Neural cell (in vitro differentiated cells): ENCODE results near the gene KL. TPM values are rescaled to one million over a fixed set of nuclear protein-coding genes. Genes with fewer than 3 reads are reported as not detected.

Experiments
- H2AFZ ChIP-seq: fragments of 200-600, 300-800 bp; sonication (generic), shearing (Covaris generic); 2 replicates; pipeline ENCODE4 v1.6.0; 2014; ENCODE audit warnings: low read depth, mild to moderate bottlenecking, antibody characterized with exemption, low read length, moderate library complexity
- H3F3A ChIP-seq: fragments of 200-600 bp; shearing (Covaris generic); 2 replicates; pipeline ENCODE4 v1.6.1; 2016; ENCODE audit warnings: mild to moderate bottlenecking, moderate library complexity, mixed read lengths, antibody characterized with exemption, low read length; ENCODE audit not compliant: insufficient read depth, poor library complexity, severe bottlenecking
- H3K27ac ChIP-seq: fragments of 200-600, 300-800 bp; sonication (generic), shearing (Covaris generic); 2 replicates; pipeline ENCODE4 v1.5.1; 2014; ENCODE audit warnings: mild to moderate bottlenecking, low read length, moderate library complexity
- H3K27me3 ChIP-seq: fragments of 300-800, 200-600 bp; sonication (generic), shearing (Covaris generic); 2 replicates; pipeline ENCODE4 v1.6.0; 2014; ENCODE audit warnings: mild to moderate bottlenecking, low read depth, low read length, moderate library complexity; ENCODE audit not compliant: insufficient read depth
- H3K36me3 ChIP-seq: fragments of 300-800, 200-600 bp; sonication (generic), shearing (Covaris generic); 2 replicates; pipeline ENCODE4 v1.5.1; 2014; ENCODE audit warnings: mild to moderate bottlenecking, antibody characterized with exemption, low read length, moderate library complexity; ENCODE audit not compliant: insufficient read depth
- H3K4me2 ChIP-seq: fragments of 300-800, 200-600 bp; sonication (generic), shearing (Covaris generic); 2 replicates; pipeline ENCODE4 v1.6.0; 2014; ENCODE audit warnings: mild to moderate bottlenecking, low read length
- H3K4me3 ChIP-seq: fragments of 300-800, 200-600 bp; sonication (generic), shearing (Covaris generic); 2 replicates; pipeline ENCODE4 v1.5.1; 2014; ENCODE audit warnings: mild to moderate bottlenecking, low read length, moderate library complexity
- H3K79me2 ChIP-seq: fragments of 200-600 bp; shearing (Covaris generic); replicated peaks from 2 replicates; pipeline ENCODE4 v1.6.0; 2014; ENCODE audit warnings: mild to moderate bottlenecking, low read length, moderate library complexity; ENCODE audit not compliant: insufficient read depth
- H3K9ac ChIP-seq: fragments of 300-800, 200-600 bp; sonication (generic), shearing (Covaris generic); 2 replicates; pipeline ENCODE4 v1.6.1; 2016; ENCODE audit warnings: mild to moderate bottlenecking, low read length, mixed read lengths
- H3K9me2 ChIP-seq: fragments of 200-600 bp; shearing (Covaris generic); 2 replicates; pipeline ENCODE4 v1.6.1; 2016; ENCODE audit warnings: mild to moderate bottlenecking, low read length, mixed read lengths; ENCODE audit not compliant: insufficient read depth
- H3K9me3 ChIP-seq: fragments of 200-600, 300-800 bp; sonication (generic), shearing (Covaris generic); 2 replicates; pipeline ENCODE4 v1.6.1; 2016; ENCODE audit warnings: mild to moderate bottlenecking, mixed run types, low read length, moderate library complexity, mixed read lengths
- H4K20me1 ChIP-seq: fragments of 200-600 bp; shearing (Covaris generic); 2 replicates; pipeline ENCODE4 v1.6.1; 2016; ENCODE audit warnings: mild to moderate bottlenecking, mixed run types; ENCODE audit not compliant: insufficient read depth
- EP300 ChIP-seq: fragments of 450-650 bp; conservative IDR thresholded peaks from 2 replicates; pipeline ENCODE4 v1.6.1; 2014; ENCODE audit warnings: antibody characterized with exemption, mild to moderate bottlenecking, moderate library complexity; ENCODE audit not compliant: poor library complexity, severe bottlenecking
- EZH2 ChIP-seq: fragments of 200-600, 300-800 bp; shearing (Covaris generic), sonication (generic); IDR thresholded peaks from 2 replicates; pipeline ENCODE4 v1.6.1; 2014; ENCODE audit warnings: antibody characterized with exemption, low read length, borderline replicate concordance, mild to moderate bottlenecking; ENCODE audit not compliant: insufficient read depth, poor library complexity, severe bottlenecking
- MXI1 ChIP-seq: fragments of 450-650 bp; conservative IDR thresholded peaks from 2 replicates; pipeline ENCODE4 v1.6.1; 2014; ENCODE audit warnings: antibody characterized with exemption, mild to moderate bottlenecking; ENCODE audit not compliant: poor library complexity, severe bottlenecking
- POLR2AphosphoS5 ChIP-seq: IDR thresholded peaks from 2 replicates; pipeline ENCODE4 v1.6.1; 2012
- RAD21 ChIP-seq: fragments of 450-650 bp; conservative IDR thresholded peaks from 2 replicates; pipeline ENCODE4 v1.6.1; 2014; ENCODE audit warnings: antibody characterized with exemption, mild to moderate bottlenecking, moderate library complexity
- SMC3 ChIP-seq: fragments of 450-650 bp; conservative IDR thresholded peaks from 2 replicates; pipeline ENCODE4 v1.6.1; 2014; ENCODE audit warnings: antibody characterized with exemption, mild to moderate bottlenecking, moderate library complexity; ENCODE audit not compliant: poor library complexity
- TAF1 ChIP-seq: IDR thresholded peaks from 2 replicates; pipeline ENCODE4 v1.6.1; 2012; ENCODE audit warnings: low read depth
- polyA plus RNA-seq: library from polyadenylated mRNA; depleted of rRNA; stranded (reverse); fragments of >200 nt; gene quantifications from 2 replicates; pipeline ENCODE4 v1.2.3, GENCODE V29; 2014
- TF ChIP-seq, protein P1 (sequence below): IDR thresholded peaks from 2 replicates; pipeline ENCODE4 v1.6.1; 2012; ENCODE audit warnings: borderline replicate concordance
- TF ChIP-seq, protein P2 (sequence below): fragments of 450-650 bp; IDR thresholded peaks from 2 replicates; pipeline ENCODE4 v1.5.1; 2014; ENCODE audit warnings: antibody characterized with exemption, mild to moderate bottlenecking, moderate library complexity; ENCODE audit not compliant: poor library complexity, severe bottlenecking

KL gene
- polyA plus RNA-seq, 1 donor from 2014 or later: 0.09 TPM

DNA sequence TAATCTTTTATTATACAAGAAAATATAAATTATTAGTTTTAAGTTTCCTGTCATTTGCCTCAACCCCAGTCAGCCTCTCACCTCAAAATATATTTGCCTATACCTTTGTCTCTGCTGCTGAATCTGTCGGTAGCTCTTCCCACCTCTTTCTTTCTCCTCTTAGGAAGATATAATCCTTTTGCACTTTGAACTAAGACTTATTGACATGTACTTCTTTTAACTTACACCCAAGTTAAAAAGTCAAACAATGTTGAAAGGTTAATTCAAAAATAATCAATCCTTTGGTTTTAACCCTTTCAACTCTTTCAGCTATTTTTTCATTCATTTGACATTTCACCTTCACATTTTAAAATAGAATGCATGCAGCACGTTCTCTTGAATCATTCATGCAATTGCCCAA lies 9.0 kb upstream of the KL start:
- Histone ChIP-seq H3K27me3 (no peaks in the 10 kb centered on the region), H3K4me2 (no peak overlapping the region)

DNA sequence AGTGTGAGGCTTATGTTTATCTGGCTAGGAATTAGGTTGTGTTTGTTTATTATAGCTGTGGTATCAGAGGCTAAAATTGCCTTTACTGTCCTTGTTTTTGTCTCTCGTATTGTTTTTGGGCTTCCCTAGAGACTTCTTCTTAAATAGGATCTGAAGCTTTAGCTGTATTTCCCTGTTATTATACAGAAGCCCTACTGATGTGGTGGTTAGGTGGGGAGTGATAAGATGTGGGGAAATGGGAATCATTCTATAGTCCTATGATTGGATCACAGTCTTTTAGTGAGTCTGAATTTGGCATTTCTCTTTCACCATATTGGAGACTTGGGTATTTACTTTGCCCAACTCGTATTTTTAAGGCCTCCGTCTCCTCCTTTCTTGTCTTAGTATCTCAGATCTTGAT lies 8.3 kb upstream of the KL start:
- Histone ChIP-seq H3K27me3 (peaks cover under 1% of the 10 kb centered on the region), H3K4me2 (no peak overlapping the region), H3K9ac (no peak overlapping the region), H3K4me3 (no peak overlapping the region), H3K36me3 (no peaks in the 10 kb centered on the region), H3K9me2 (no peaks in the 10 kb centered on the region), H4K20me1 (no peaks in the 10 kb centered on the region), H3K27ac (no peak overlapping the region), H2AFZ (no peak overlapping the region), H3K9me3 (no peaks in the 10 kb centered on the region), H3K79me2 (no peaks in the 10 kb centered on the region), H3F3A (no peaks in the 10 kb centered on the region)
- no peak for TF ChIP-seq TAF1
- no peak for TF ChIP-seq POLR2AphosphoS5
- TF ChIP-seq EP300: no peak
- no peak for TF ChIP-seq EZH2
- TF ChIP-seq SMC3: no peak
- TF ChIP-seq MXI1: no peak
- TF ChIP-seq, protein P1, sequence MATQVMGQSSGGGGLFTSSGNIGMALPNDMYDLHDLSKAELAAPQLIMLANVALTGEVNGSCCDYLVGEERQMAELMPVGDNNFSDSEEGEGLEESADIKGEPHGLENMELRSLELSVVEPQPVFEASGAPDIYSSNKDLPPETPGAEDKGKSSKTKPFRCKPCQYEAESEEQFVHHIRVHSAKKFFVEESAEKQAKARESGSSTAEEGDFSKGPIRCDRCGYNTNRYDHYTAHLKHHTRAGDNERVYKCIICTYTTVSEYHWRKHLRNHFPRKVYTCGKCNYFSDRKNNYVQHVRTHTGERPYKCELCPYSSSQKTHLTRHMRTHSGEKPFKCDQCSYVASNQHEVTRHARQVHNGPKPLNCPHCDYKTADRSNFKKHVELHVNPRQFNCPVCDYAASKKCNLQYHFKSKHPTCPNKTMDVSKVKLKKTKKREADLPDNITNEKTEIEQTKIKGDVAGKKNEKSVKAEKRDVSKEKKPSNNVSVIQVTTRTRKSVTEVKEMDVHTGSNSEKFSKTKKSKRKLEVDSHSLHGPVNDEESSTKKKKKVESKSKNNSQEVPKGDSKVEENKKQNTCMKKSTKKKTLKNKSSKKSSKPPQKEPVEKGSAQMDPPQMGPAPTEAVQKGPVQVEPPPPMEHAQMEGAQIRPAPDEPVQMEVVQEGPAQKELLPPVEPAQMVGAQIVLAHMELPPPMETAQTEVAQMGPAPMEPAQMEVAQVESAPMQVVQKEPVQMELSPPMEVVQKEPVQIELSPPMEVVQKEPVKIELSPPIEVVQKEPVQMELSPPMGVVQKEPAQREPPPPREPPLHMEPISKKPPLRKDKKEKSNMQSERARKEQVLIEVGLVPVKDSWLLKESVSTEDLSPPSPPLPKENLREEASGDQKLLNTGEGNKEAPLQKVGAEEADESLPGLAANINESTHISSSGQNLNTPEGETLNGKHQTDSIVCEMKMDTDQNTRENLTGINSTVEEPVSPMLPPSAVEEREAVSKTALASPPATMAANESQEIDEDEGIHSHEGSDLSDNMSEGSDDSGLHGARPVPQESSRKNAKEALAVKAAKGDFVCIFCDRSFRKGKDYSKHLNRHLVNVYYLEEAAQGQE: no peak
- TF ChIP-seq, protein P2, sequence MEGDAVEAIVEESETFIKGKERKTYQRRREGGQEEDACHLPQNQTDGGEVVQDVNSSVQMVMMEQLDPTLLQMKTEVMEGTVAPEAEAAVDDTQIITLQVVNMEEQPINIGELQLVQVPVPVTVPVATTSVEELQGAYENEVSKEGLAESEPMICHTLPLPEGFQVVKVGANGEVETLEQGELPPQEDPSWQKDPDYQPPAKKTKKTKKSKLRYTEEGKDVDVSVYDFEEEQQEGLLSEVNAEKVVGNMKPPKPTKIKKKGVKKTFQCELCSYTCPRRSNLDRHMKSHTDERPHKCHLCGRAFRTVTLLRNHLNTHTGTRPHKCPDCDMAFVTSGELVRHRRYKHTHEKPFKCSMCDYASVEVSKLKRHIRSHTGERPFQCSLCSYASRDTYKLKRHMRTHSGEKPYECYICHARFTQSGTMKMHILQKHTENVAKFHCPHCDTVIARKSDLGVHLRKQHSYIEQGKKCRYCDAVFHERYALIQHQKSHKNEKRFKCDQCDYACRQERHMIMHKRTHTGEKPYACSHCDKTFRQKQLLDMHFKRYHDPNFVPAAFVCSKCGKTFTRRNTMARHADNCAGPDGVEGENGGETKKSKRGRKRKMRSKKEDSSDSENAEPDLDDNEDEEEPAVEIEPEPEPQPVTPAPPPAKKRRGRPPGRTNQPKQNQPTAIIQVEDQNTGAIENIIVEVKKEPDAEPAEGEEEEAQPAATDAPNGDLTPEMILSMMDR: no peak
- TF ChIP-seq RAD21: no peak

More for the DNA sequence above, 9.0 kb upstream of the KL start:
- Histone ChIP-seq H2AFZ (no peak overlapping the region), H4K20me1 (no peaks in the 10 kb centered on the region), H3K36me3 (no peaks in the 10 kb centered on the region), H3K9me2 (no peaks in the 10 kb centered on the region), H3K27ac (no peak overlapping the region), H3K9me3 (no peaks in the 10 kb centered on the region), H3K79me2 (no peaks in the 10 kb centered on the region), H3F3A (no peaks in the 10 kb centered on the region), H3K4me3 (no peak overlapping the region), H3K9ac (no peak overlapping the region)
- TF ChIP-seq EP300: no peak
- TF ChIP-seq POLR2AphosphoS5: no peak
- TF ChIP-seq EZH2: no peak
- TF ChIP-seq, protein P1: no peak
- TF ChIP-seq TAF1: no peak
- TF ChIP-seq MXI1: no peak
- TF ChIP-seq, protein P2: no peak
- no peak for TF ChIP-seq SMC3
- no peak for TF ChIP-seq RAD21
